Stomach smooth muscle (tissue), 2 donors: ENCODE results near the gene SLC3A2.
"Not testable (repeated sequence)": the region's sequence is repeated elsewhere in the genome, so short reads cannot be mapped to it uniquely, and the experiment has no call there.

ENCODE experiments used
- H3K27ac ChIP-seq: one replicate; pipeline ENCODE4 v1.7.0; 2013; ENCODE audit warnings: mild to moderate bottlenecking, low read length, inconsistent platforms
- H3K27me3 ChIP-seq, 2 donors: one replicate each; pipeline ENCODE4 v1.7.0; 2013; ENCODE audit warnings: low read length in 2 of 2; ENCODE audit not compliant: insufficient read depth in 2 of 2, control insufficient read depth in 1 of 2
- H3K36me3 ChIP-seq, 2 donors: one replicate each; pipeline ENCODE4 v1.7.0; 2013; ENCODE audit warnings: low read length in 2 of 2; ENCODE audit not compliant: control insufficient read depth in 2 of 2, insufficient read depth in 2 of 2
- H3K4me1 ChIP-seq: one replicate; pipeline ENCODE4 v1.7.0; 2013; ENCODE audit warnings: low read length; ENCODE audit not compliant: control insufficient read depth, insufficient read depth
- H3K4me3 ChIP-seq, 2 donors: one replicate each; pipeline ENCODE4 v1.7.0; 2013; ENCODE audit warnings: low read length in 2 of 2
- H3K9ac ChIP-seq, 2 donors: one replicate each; pipeline ENCODE4 v1.7.0; 2013; ENCODE audit warnings: low read length in 2 of 2, mild to moderate bottlenecking in 1 of 2
- H3K9me3 ChIP-seq, 2 donors: one replicate each; pipeline ENCODE4 v1.7.0; 2013; ENCODE audit warnings: low read length in 2 of 2; ENCODE audit not compliant: control insufficient read depth in 2 of 2
- donor health status: healthy.
- donor health status: Pancreatic carcinoma.

Gene SLC3A2

DNA sequence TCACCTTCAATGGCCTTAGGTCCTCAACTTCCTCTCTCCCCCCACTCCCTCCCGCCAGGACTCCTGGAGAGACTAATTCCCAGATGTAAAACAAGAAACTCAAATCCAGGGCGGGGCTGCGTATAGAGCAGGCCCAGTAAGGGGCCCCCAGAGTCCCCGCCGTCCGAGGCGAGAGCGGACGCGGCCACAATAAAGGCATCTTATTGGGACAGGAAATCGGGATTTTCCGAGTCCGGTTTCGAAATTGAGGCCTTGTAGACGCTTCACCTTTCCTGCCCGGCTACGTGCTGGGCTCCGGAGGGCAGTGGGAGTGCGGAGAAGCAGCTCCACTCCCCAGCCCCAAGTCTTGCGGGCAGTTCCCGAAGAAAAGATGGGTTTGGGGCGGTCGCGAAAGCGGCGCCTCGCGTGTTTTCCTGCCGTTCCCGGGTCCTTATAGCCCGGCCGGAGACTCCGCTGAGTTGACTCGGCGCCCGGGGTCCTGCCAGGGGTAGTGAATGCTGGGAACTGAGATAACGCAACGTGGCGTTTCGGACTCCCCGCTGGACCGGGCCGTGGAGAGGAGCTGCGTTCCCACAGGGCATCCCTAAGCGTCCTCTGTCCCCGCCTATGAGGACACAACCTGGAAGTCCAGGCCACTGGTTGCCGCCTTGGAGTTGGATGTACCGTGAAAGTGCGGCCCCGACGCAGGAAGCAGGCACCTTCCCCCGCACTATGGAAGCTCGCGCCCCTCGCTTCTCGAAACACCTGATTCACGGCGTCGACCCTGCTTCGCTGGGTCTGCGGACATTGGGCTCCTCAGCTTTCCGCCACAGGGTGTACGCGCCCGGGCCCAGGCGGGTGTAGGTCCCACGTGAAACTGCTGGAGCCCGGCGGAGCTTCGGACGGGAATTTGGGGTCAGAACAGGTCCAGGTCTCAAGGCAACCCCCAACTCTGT lies 45.3 kb downstream of the SLC3A2 start:
- Histone ChIP-seq H3K4me3 (peak overlapping the region; percentile 55 to 60), H3K9ac (no peak overlapping the region), H3K4me1 (peaks cover 25% of the 10 kb centered on the region), H3K27me3 (peaks cover 47 to 54% of the 10 kb centered on the region in 2 donors), H3K36me3 (no peaks in the 10 kb centered on the region), H3K27ac (no peak overlapping the region), H3K9me3 (no peaks in the 10 kb centered on the region)

DNA sequence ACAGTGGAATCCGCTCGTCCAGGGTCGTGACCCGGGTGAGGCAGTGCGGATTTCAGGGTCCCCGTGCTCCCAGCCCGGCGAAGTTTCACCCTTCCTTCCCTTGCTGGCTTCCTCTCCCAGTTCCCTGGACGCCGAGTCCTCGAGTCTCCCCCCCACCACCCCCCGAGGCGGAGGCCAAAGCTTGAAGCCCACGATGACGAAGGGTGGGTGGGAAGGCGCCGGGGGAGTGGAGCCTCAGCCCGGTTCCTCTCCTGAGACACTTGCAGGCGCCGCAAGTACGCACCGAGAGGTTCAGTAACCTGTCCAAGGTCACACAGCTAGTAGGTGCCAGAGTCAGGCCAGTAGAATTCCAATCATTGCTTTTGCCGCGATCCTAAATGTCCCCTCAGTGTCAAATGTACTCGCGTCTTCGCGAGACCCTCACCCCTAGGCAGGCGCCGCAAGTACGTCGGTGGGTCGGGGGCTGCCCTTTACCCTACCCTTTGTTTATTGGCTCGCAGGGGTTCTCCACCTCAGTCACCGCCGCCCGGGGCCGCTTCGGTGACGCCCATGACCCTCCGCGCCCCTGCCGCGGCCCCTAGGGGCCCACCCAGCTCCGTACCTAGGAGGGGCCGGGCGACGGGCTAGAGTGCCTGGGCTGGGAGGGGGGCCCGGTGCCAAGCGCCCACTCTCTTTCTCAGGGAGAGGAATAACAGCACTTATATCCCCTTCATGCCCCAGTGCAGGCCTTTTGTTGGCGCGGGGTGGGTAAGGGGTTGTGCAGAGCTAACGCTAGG lies 46.2 kb downstream of the SLC3A2 start:
- H3K4me1 ChIP-seq = peaks cover 22% of the 10 kb centered on the region
- no peak overlapping the region for H3K9ac ChIP-seq
- H3K27ac ChIP-seq = no peak overlapping the region
- peaks cover 46 to 52% of the 10 kb centered on the region in 2 donors for H3K27me3 ChIP-seq
- H3K36me3 ChIP-seq = no peaks in the 10 kb centered on the region
- peak overlapping the region; percentile 55 to 60 for H3K4me3 ChIP-seq
- no peaks in the 10 kb centered on the region for H3K9me3 ChIP-seq

DNA sequence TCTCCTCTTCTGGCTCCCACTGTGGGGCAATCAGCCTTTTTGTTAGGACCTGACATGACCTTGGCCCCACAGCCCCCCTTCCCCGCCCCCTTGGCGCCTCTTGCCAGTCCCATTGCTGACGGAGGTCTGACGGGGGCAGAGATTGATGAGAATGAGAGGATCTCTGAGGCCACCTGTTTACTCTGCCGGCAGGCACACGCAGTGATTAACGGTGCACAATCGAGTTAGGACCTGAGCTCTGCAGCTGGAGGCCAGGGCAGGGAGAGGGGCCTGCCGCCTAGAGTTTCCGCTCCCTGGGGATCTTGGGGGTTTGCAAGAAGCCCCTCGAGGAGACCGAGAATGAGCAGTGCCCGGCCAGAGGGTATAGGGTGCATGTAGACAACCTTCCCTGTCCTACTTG lies 47.3 kb downstream of the SLC3A2 start:
- Histone ChIP-seq H3K36me3 (no peaks in the 10 kb centered on the region), H3K27me3 (peaks cover 37 to 40% of the 10 kb centered on the region in 2 donors), H3K27ac (no peak overlapping the region), H3K4me1 (peaks cover 20% of the 10 kb centered on the region), H3K9ac (no peak overlapping the region), H3K9me3 (no peaks in the 10 kb centered on the region), H3K4me3 (no peak overlapping the region)

DNA sequence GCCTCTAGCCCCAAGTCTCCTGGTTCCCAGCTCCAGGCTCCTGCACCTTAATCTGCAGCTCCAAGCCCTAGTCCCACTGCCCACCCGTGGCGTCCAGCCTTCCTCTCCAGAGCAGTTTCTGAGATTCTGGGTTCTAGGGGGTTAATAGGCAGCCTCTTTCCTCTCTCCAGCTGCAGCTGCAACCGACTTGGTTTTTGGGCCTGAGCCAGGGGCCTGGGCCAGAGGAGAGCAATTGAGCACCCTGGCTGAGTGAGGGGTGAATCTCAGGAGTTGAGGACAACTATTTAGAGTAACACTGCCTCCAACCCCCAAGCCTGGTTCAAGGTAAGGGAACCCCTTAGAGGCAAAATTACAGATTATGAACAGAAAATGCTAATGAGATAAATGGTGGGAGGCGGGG lies 49.5 kb downstream of the SLC3A2 start:
- no peaks in the 10 kb centered on the region for H3K9me3 ChIP-seq
- peaks cover 27 to 28% of the 10 kb centered on the region in 2 donors for H3K27me3 ChIP-seq
- H3K9ac ChIP-seq = no peak overlapping the region
- H3K27ac ChIP-seq = no peak overlapping the region
- no peak overlapping the region for H3K4me3 ChIP-seq
- H3K36me3 ChIP-seq = no peaks in the 10 kb centered on the region
- peaks cover 13% of the 10 kb centered on the region for H3K4me1 ChIP-seq

DNA sequence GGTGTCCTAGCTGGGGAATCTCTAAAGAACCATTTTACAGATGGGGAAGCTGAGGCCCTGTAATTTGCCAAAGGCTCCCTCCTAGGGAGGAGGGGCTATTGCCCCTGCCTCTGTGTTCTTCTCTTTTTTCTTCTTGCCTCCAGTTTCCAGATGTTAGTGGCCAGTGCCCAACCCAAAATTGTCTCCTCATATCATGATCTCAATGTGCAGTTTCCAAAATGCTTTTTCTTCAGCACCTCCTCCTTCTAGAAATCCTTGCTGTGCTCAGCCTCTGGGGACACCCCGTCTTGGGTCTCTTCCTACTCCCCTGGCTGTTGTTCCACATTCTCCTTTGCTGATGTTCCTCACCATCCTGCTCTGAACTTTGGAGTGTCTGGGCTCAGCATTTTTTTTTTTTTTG lies 50.0 kb downstream of the SLC3A2 start:
- Histone ChIP-seq H3K27ac (no peak overlapping the region), H3K36me3 (no peaks in the 10 kb centered on the region), H3K9ac (no peak overlapping the region), H3K4me3 (no peak overlapping the region), H3K9me3 (no peaks in the 10 kb centered on the region), H3K27me3 (peaks cover 22 to 23% of the 10 kb centered on the region in 2 donors), H3K4me1 (peaks cover 13% of the 10 kb centered on the region)

DNA sequence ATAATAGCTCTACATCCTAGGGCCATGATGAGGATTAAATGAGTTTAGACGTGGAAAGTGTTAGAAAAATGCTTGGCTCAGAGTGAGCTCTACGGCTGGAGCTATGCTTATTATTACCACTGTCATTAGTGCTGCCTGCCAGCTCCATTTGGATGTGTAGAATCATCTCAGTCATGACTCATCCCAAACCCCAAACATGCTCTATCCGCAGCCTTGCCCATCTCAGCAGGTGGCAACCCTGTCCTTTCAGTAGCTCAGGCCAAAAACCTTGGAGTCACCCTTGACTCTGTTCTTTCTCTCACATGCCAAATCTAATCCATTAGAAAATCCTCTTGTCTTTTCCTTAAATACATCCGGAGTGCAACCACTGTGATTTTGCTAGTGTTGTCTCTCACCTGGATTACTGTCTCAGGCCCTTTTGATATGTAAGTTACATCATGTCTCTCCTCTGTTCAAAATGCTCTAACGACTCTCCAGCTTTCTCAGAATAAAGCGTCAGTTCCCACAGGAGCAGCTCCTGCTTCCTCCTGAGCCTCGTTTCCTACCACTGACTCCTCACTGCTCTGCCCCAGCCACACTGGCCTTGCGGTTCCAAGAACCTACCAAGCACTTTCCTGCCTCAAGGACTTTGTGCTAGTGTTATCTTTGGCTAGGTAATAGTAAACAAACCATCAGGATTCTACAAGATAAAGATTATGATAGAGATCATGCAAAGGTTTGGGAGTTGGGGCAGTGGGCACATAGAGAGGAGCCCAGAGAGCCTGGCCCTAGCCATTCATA lies 51.0 kb downstream of the SLC3A2 start:
- no peaks in the 10 kb centered on the region for H3K36me3 ChIP-seq
- H3K9ac ChIP-seq = no peak overlapping the region
- no peak overlapping the region for H3K27ac ChIP-seq
- H3K4me1 ChIP-seq = peaks cover 4% of the 10 kb centered on the region
- no peaks in the 10 kb centered on the region for H3K9me3 ChIP-seq
- peaks cover 12 to 14% of the 10 kb centered on the region in 2 donors for H3K27me3 ChIP-seq
- H3K4me3 ChIP-seq = no peak overlapping the region

DNA sequence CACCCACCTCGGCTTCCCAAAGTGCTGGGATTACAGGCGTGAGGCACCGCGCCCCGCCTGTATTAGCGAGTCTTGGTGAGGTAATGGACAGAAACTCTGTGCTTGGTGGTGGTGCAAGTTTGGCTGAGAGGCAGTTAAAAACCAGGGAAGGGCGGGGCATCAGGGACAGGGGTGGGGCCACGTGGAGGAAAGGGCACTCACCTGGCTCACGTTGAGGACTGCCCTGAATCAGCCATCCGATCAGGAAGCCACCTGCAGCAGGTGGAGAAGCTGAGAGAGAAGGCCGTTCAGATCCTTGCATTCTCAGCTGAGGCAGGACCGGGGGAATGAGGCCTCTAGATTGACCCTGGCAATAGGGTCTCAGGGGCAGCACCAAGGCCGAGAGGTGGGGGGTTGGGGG lies 52.6 kb downstream of the SLC3A2 start:
- no peak overlapping the region for H3K9ac ChIP-seq
- peaks cover 0 to 4% of the 10 kb centered on the region in 2 donors for H3K27me3 ChIP-seq
- no peak overlapping the region for H3K4me3 ChIP-seq
- no peak overlapping the region for H3K27ac ChIP-seq
- H3K9me3 ChIP-seq = no peaks in the 10 kb centered on the region
- H3K36me3 ChIP-seq = no peaks in the 10 kb centered on the region
- H3K4me1 ChIP-seq = no peaks in the 10 kb centered on the region

DNA sequence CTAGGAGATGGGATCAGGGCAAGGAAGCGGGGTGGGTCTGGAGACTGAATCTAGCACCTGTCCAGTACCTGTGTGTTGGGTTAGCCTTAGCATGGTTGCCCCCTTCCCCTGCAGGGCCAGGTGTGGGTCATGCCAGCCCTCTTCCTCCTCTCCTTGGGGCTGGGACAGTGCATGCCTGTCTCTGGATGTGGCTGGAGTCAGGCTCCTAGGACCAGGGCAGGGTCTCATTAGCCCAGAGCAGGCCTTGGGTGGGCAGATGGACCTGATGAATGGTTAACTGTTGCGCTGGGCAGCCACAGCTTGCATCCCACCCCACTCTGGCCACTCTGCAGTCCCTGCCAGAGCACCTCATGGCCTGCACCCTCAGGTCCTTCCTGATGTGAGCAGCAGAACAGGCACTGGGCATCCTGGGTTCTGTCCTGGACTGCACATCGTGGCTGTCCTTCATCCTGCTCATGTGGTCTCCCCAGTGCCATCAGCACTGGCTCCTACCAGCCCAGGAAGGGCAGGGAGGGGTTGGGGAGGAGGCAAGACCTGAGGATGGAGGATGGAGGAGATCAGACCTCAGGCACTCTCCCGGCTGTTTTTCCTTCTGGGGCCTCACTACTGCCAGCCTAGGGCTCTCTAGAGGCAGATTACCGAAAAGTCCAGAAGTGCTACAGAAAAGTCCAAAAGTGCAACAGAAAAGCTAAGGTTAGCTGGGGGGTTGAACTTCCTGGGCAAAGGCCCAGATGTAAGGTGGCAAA lies 53.2 kb downstream of the SLC3A2 start:
- Histone ChIP-seq H3K9ac (no peak overlapping the region), H3K9me3 (no peaks in the 10 kb centered on the region), H3K27ac (no peak overlapping the region), H3K36me3 (no peaks in the 10 kb centered on the region), H3K27me3 (peaks cover 0 to 2% of the 10 kb centered on the region in 2 donors), H3K4me1 (no peaks in the 10 kb centered on the region), H3K4me3 (no peak overlapping the region)

DNA sequence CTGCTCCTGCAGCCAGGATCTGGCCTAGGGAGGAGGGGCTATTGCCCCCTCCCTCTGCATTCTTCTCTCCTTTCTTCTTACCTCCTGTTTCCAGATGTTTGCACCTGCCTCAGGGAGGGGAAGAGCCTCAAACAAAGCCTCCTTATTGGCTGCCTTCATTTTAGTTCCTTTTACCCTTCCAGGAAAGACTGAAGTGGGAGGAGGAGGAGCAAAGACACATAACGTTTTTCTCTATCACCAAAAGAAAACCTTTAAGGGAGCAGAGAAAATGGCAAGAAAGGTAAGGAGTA lies 53.7 kb downstream of the SLC3A2 start:
- Histone ChIP-seq H3K9me3 (no peaks in the 10 kb centered on the region), H3K4me1 (no peaks in the 10 kb centered on the region), H3K36me3 (no peaks in the 10 kb centered on the region), H3K27me3 (peaks cover 0 to 2% of the 10 kb centered on the region in 2 donors), H3K9ac (no peak overlapping the region), H3K4me3 (no peak overlapping the region), H3K27ac (no peak overlapping the region)

DNA sequence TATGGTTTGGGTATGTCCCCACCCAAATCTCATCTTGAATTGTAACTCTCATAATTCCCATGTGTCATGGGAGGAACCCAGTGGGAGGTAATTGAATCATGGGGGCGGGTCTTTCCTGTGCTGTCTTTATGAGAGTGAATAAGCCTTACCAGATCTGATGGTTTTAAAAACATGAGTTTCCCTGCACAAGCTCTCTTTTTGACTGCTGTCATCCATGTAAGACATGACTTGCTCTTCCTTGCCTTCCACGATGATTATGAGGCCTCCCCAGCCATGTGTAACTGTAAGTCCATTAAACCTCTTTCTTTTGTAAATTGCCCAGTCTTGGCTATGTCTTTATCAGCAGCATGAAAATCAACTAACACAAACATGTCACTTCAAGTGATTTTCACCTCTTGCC lies 56.8 kb downstream of the SLC3A2 start:
- not testable (repeated sequence) for H3K27me3 ChIP-seq, H3K4me1 ChIP-seq, H3K27ac ChIP-seq, H3K36me3 ChIP-seq, H3K9ac ChIP-seq, H3K9me3 ChIP-seq, H3K4me3 ChIP-seq
